ENCODE results near the gene PLEKHH3.

DNA sequence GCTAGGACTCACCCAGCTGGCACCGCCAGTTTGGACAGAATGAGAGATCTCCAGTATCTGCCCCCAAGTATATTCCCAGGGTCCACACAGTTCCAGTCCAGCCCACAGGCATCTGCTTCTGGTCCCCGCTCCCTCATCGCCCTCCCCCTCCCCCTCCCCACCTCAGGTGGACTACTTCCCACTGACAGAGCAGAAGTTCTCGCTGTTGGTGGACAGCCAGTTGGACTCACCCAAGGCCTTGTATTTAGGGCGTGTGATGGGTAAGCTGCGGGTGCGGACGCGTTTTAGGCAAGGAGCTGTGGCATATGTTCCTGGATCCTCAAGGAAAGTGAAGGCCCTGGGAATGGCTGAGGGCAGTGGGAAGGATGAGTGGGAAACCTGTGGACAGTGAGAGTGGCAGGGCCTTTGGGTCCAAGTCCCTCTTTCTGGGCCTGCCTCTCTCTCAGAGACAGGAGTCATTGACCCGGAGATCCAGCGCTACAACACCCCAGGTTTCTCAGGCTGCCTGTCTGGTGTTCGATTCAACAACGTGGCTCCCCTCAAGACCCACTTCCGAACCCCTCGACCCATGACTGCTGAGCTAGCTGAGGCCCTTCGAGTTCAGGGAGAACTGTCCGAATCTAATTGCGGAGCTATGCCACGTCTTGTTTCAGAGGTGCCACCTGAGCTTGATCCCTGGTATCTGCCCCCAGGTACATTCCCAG is 20.5 kb upstream of the PLEKHH3 start:
- TF ChIP-seq, protein P1, sequence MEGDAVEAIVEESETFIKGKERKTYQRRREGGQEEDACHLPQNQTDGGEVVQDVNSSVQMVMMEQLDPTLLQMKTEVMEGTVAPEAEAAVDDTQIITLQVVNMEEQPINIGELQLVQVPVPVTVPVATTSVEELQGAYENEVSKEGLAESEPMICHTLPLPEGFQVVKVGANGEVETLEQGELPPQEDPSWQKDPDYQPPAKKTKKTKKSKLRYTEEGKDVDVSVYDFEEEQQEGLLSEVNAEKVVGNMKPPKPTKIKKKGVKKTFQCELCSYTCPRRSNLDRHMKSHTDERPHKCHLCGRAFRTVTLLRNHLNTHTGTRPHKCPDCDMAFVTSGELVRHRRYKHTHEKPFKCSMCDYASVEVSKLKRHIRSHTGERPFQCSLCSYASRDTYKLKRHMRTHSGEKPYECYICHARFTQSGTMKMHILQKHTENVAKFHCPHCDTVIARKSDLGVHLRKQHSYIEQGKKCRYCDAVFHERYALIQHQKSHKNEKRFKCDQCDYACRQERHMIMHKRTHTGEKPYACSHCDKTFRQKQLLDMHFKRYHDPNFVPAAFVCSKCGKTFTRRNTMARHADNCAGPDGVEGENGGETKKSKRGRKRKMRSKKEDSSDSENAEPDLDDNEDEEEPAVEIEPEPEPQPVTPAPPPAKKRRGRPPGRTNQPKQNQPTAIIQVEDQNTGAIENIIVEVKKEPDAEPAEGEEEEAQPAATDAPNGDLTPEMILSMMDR (IDR thresholded peaks at IDR 0.05; ENCODE audit: low read depth, low read length): no peak
- TF ChIP-seq EZH2phosphoT487 (IDR thresholded peaks at IDR 0.05; ENCODE audit: low read depth): no peak
